IMR-90 (cell line): ENCODE data around the gene MAP7.

Experiments
- BHLHE40 ChIP-seq: fragments of 150-350 bp; IDR thresholded peaks from 2 replicates; pipeline ENCODE4 v1.6.1; 2016; ENCODE audit warnings: mild to moderate bottlenecking, low read depth, low read length
- CTCF ChIP-seq: conservative IDR thresholded peaks from 2 replicates; pipeline ENCODE4 v1.5.1; 2012; ENCODE audit warnings: mild to moderate bottlenecking, low read depth, low read length, improper control_type of control experiment
- ELK1 ChIP-seq: fragments of 150-350 bp; IDR thresholded peaks from 2 replicates; pipeline ENCODE4 v1.6.1; 2016; ENCODE audit warnings: low read depth, mild to moderate bottlenecking, low read length, moderate library complexity, borderline replicate concordance
- USF2 ChIP-seq: fragments of 150-350 bp; IDR thresholded peaks from 2 replicates; pipeline ENCODE4 v1.6.1; 2017; ENCODE audit warnings: mild to moderate bottlenecking, antibody characterized with exemption, low read length, low read depth

GRCh38 chr6:136566851-136567250 is 16.6 kb upstream of the MAP7 start:
- TF ChIP-seq USF2 (no peak), CTCF (no peak), BHLHE40 (no peak), ELK1 (no peak)
